Natural killer cell (primary cell): ENCODE measurements around the gene LSM3. TPM values are rescaled to one million over a fixed set of nuclear protein-coding genes. Genes with fewer than 3 reads are reported as not detected.
A peak's percentile ranks its signal among the peaks of the same experiment; 100 is the strongest.

Experiments
- ATAC-seq, 3 donors: fragments of 150-1000 bp in 2 of 3; fragments of 200-7000 bp in 1 of 3; cut with Tn5 transposase; 1 replicate in 1 of 3; 2 replicates in 2 of 3; pipeline ENCODE4 v1.10.0; 2021; ENCODE audit warnings: mild to moderate bottlenecking in 2 of 3, moderate library complexity in 2 of 3
- DNase-seq, 2 donors: peaks; one replicate each; pipeline versions ENCODE4 v3.0.0 to v3.0.0-alpha.2; 2013 to 2021; ENCODE audit warnings: mixed read lengths in 1 of 2
- H3K27ac ChIP-seq: one replicate; pipeline ENCODE4 v1.5.1; 2013; ENCODE audit warnings: mild to moderate bottlenecking, low read length
- H3K27me3 ChIP-seq: one replicate; pipeline ENCODE4 v1.6.1; 2013; ENCODE audit warnings: low read length; ENCODE audit not compliant: control insufficient read depth, insufficient read depth
- H3K36me3 ChIP-seq: one replicate; pipeline ENCODE4 v1.6.1; 2013; ENCODE audit warnings: low read length; ENCODE audit not compliant: control insufficient read depth, insufficient read depth
- H3K4me1 ChIP-seq: one replicate; pipeline ENCODE4 v1.6.1; 2013; ENCODE audit warnings: low read length; ENCODE audit not compliant: control insufficient read depth, insufficient read depth
- H3K4me3 ChIP-seq: one replicate; pipeline ENCODE4 v1.5.1; 2013; ENCODE audit warnings: low read length
- H3K9me3 ChIP-seq: one replicate; pipeline ENCODE4 v1.6.1; 2013; ENCODE audit warnings: low read length; ENCODE audit not compliant: control insufficient read depth, insufficient read depth
- H3K27ac Mint-ChIP-seq, 2 donors: one replicate each; pipeline ENCODE4 v1.8.0; 2022; ENCODE audit warnings: mild to moderate bottlenecking in 2 of 2, mixed read lengths in 2 of 2, moderate library complexity in 1 of 2
- H3K27me3 Mint-ChIP-seq, 2 donors: one replicate each; pipeline ENCODE4 v1.8.0; 2022; ENCODE audit warnings: low read depth in 2 of 2, mixed read lengths in 2 of 2
- H3K36me3 Mint-ChIP-seq: one replicate; pipeline ENCODE4 v1.8.0; 2022; ENCODE audit warnings: mixed read lengths
- H3K4me1 Mint-ChIP-seq, 2 donors: one replicate each; pipeline ENCODE4 v1.8.0; 2022; ENCODE audit warnings: mixed read lengths in 2 of 2
- H3K4me3 Mint-ChIP-seq: one replicate; pipeline ENCODE4 v1.8.0; 2022; ENCODE audit warnings: mild to moderate bottlenecking, moderate library complexity, mixed read lengths
- H3K9me3 Mint-ChIP-seq, 2 donors: one replicate each; pipeline ENCODE4 v1.8.0; 2022; ENCODE audit warnings: mixed read lengths in 2 of 2
- WGBS: methylation state at CpG from one replicate; pipeline ENCODE4 v1.1.7; 2013; ENCODE audit warnings: missing lambda C conversion rate; ENCODE audit not compliant: insufficient coverage; 5-methylcytosine and 5-hydroxymethylcytosine counted together
- intact Hi-C: fragments of 100-400 bp; cut with micrococcal nuclease; formaldehyde crosslinking; loops from one replicate; pipeline ENCODE4 v1.14.2; 2022
- total RNA-seq, 4 donors: library from RNA; stranded (reverse); fragments of 120-200 nt in 1 of 4; gene quantifications; one replicate each; pipeline versions ENCODE4 v1.2.3 to v1.2.4, GENCODE V29; 2013 to 2022
- TF ChIP-seq, protein P1 (sequence below): fragments of 200-600 bp; IDR thresholded peaks from one replicate; pipeline ENCODE4 v1.8.0; 2022; ENCODE audit warnings: antibody characterized with exemption

LSM3 gene
- total RNA-seq, 3 donors from 2014 or later (not counting 1 experiment from before 2014, with no cell fraction given), result 7.6 to 9.1 (median 8.9) TPM

- Mint-ChIP-seq H3K27ac (peak overlapping the region; percentile 80 to 99), H3K27me3 (no peaks in the 10 kb centered on the region), H3K36me3 (peaks cover 15% of the 10 kb centered on the region), H3K9me3 (no peaks in the 10 kb centered on the region), H3K4me3 (peak overlapping the region; percentile 52), H3K4me1 (peaks cover 56 to 57% of the 10 kb centered on the region in 2 donors)
- Histone ChIP-seq H3K4me3 (no peak overlapping the region), H3K27ac (peak overlapping the region; percentile 8), H3K36me3 (peaks cover 26% of the 10 kb centered on the region), H3K4me1 (peaks cover 30% of the 10 kb centered on the region), H3K9me3 (no peaks in the 10 kb centered on the region), H3K27me3 (no peaks in the 10 kb centered on the region)
- intact Hi-C loops, result no loop called here
- peak in 1 of 2 donors; percentile 91 for DNase-seq
- no peak for ATAC-seq
- WGBS, result 58% methylated on average over 3 of the region's 3 CpGs
- TF ChIP-seq, protein P1, sequence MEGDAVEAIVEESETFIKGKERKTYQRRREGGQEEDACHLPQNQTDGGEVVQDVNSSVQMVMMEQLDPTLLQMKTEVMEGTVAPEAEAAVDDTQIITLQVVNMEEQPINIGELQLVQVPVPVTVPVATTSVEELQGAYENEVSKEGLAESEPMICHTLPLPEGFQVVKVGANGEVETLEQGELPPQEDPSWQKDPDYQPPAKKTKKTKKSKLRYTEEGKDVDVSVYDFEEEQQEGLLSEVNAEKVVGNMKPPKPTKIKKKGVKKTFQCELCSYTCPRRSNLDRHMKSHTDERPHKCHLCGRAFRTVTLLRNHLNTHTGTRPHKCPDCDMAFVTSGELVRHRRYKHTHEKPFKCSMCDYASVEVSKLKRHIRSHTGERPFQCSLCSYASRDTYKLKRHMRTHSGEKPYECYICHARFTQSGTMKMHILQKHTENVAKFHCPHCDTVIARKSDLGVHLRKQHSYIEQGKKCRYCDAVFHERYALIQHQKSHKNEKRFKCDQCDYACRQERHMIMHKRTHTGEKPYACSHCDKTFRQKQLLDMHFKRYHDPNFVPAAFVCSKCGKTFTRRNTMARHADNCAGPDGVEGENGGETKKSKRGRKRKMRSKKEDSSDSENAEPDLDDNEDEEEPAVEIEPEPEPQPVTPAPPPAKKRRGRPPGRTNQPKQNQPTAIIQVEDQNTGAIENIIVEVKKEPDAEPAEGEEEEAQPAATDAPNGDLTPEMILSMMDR, result no peak
These were observed 3.1 kb upstream of the LSM3 start for GRCh38 chr3:14175383-14176037.

DNA sequence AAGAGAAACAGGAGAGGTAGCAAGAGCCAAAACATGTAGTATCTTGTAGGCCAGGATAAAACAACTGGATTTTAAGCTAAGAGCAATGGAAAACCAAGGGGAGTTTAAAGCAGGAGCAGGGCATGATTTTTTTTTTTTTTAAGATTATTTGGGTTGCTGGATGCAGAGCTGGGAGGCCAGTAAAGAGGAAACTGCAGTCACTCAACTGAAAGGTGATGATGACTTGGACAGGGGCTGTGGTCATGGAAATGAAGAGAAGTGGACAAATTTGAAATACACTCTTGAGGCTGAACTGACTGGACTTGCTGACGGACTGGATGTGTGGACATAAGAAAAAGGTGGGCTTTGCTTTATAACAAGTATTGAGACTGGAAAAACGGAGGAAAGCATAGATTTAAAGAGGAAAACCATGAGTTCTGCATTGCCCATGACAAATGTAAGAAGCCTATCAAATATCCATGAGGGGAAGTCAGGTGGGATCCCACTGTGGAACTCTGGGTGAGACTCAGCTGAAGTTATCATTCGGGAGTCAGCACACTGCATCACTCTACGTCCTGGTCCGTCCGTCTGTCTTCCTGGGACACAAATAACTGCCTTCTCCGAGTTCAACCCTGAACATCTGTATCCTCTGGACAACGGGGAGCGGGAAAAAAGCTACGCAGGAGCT lies 904 bp upstream of the LSM3 start:
- intact Hi-C loops, result loop anchor here (1.0 to 2.0 kb wide), 5 partner anchors 33 to 281 kb away; partner anchors contain the start of gene CHCHD4
- peak overlapping the region; percentile 100 for H3K4me3 Mint-ChIP-seq
- peak overlapping the region; percentile 99 to 100 for H3K27ac Mint-ChIP-seq
- H3K4me1 ChIP-seq, result peaks cover 30% of the 10 kb centered on the region
- H3K36me3 Mint-ChIP-seq, result peaks cover 7% of the 10 kb centered on the region
- no peaks in the 10 kb centered on the region for H3K27me3 Mint-ChIP-seq
- DNase-seq (no peak), ATAC-seq (peak; percentile 3)
- 10% methylated on average over 10 of the region's 10 CpGs for WGBS
- no peaks in the 10 kb centered on the region for H3K9me3 ChIP-seq
- H3K4me1 Mint-ChIP-seq, result peaks cover 58 to 59% of the 10 kb centered on the region in 2 donors
- peak overlapping the region; percentile 72 for H3K4me3 ChIP-seq
- peak overlapping the region; percentile 91 for H3K27ac ChIP-seq
- TF ChIP-seq, protein P1, result no peak
- no peaks in the 10 kb centered on the region for H3K27me3 ChIP-seq
- no peaks in the 10 kb centered on the region for H3K9me3 Mint-ChIP-seq
- H3K36me3 ChIP-seq, result peaks cover 16% of the 10 kb centered on the region

GRCh38 chr3:14179114-14179465 lies 473 bp downstream of the LSM3 start:
- intact Hi-C loops, result loop anchor here (2.0 kb wide), 2 partner anchors 254 to 282 kb away; no protein-coding TSS in a partner anchor
- peak overlapping the region; percentile 99 to 100 for H3K27ac Mint-ChIP-seq
- WGBS, result 4% methylated on average over 3 of the region's 3 CpGs
- TF ChIP-seq, protein P1, result no peak
- no peaks in the 10 kb centered on the region for H3K27me3 Mint-ChIP-seq
- Histone ChIP-seq H3K27me3 (no peaks in the 10 kb centered on the region), H3K4me1 (peaks cover 30% of the 10 kb centered on the region), H3K27ac (peak overlapping the region; percentile 91), H3K9me3 (no peaks in the 10 kb centered on the region), H3K36me3 (peaks cover 24% of the 10 kb centered on the region), H3K4me3 (peak overlapping the region; percentile 72)
- peak overlapping the region; percentile 100 for H3K4me3 Mint-ChIP-seq
- peaks cover 9% of the 10 kb centered on the region for H3K36me3 Mint-ChIP-seq
- DNase-seq (peak in 1 of 2 donors; percentile 35), ATAC-seq (no peak)
- H3K4me1 Mint-ChIP-seq, result peaks cover 61 to 66% of the 10 kb centered on the region in 2 donors
- no peaks in the 10 kb centered on the region for H3K9me3 Mint-ChIP-seq
